Fibroblast of mammary gland (primary cell): ENCODE data around the gene BASP1.

Source experiments
- DNase-seq: peaks from one replicate; pipeline ENCODE4 v3.0.0-alpha.2; 2010; ENCODE audit warnings: low read depth
- H3K4me3 ChIP-seq: 2 replicates; pipeline ENCODE4 v1.5.1; 2011; ENCODE audit warnings: low read depth, mild to moderate bottlenecking, low read length, moderate library complexity; ENCODE audit not compliant: control insufficient read depth
- CTCF ChIP-seq: conservative IDR thresholded peaks from 2 replicates; pipeline ENCODE4 v1.5.1; 2011; ENCODE audit warnings: low read depth, low read length, inconsistent platforms; ENCODE audit not compliant: control insufficient read depth, insufficient read depth

BASP1 gene

GRCh38 chr5:17295671-17296070, 78.2 kb downstream of the BASP1 start:
- DNase-seq, result no peak
- no peak for TF ChIP-seq CTCF
- no peak overlapping the region for H3K4me3 ChIP-seq

- TF ChIP-seq CTCF, result no peak
- no peak for DNase-seq
- H3K4me3 ChIP-seq, result no peak overlapping the region
Observed at GRCh38 chr5:17302106-17302505, 84.7 kb downstream of the BASP1 start.

GRCh38 chr5:17302604-17303003, 85.2 kb downstream of the BASP1 start:
- DNase-seq, result peak; percentile 87
- no peak overlapping the region for H3K4me3 ChIP-seq
- TF ChIP-seq CTCF, result no peak

GRCh38 chr5:17304282-17304681, 86.9 kb downstream of the BASP1 start:
- no peak for TF ChIP-seq CTCF
- H3K4me3 ChIP-seq, result no peak overlapping the region
- peak; percentile 63 for DNase-seq

GRCh38 chr5:17305017-17305416, 87.6 kb downstream of the BASP1 start:
- no peak for DNase-seq
- no peak overlapping the region for H3K4me3 ChIP-seq

GRCh38 chr5:17305964-17306725, 88.7 kb downstream of the BASP1 start:
- DNase-seq, result peak; percentile 64
- no peak overlapping the region for H3K4me3 ChIP-seq
- no peak for TF ChIP-seq CTCF

More at GRCh38 chr5:17305017-17305416, 87.6 kb downstream of the BASP1 start:
- no peak for TF ChIP-seq CTCF
